Large intestine (tissue), 3 donors: Measurements from ENCODE around the gene INHA. TPM values are rescaled to one million over a fixed set of nuclear protein-coding genes. Genes with fewer than 3 reads are reported as not detected.

Experiments
- DNase-seq, 2 donors: peaks; one replicate each; pipeline versions ENCODE4 v3.0.0 to v3.0.0-alpha.2; 2013
- H3K27ac ChIP-seq: one replicate; pipeline ENCODE4 v1.5.1; 2013; ENCODE audit warnings: low read length
- H3K27me3 ChIP-seq: 2 replicates; pipeline ENCODE4 v1.6.1; 2013; ENCODE audit warnings: low read length; ENCODE audit not compliant: control insufficient read depth, insufficient read depth
- H3K36me3 ChIP-seq: 2 replicates; pipeline ENCODE4 v1.6.1; 2013; ENCODE audit warnings: low read length; ENCODE audit not compliant: control insufficient read depth, insufficient read depth
- H3K4me1 ChIP-seq: one replicate; pipeline ENCODE4 v1.6.1; 2013; ENCODE audit warnings: low read length; ENCODE audit not compliant: control insufficient read depth, insufficient read depth
- H3K4me3 ChIP-seq: one replicate; pipeline ENCODE4 v1.5.1; 2013; ENCODE audit warnings: low read length
- H3K9me3 ChIP-seq: one replicate; pipeline ENCODE4 v1.6.1; 2013; ENCODE audit warnings: mild to moderate bottlenecking, low read depth, low read length, moderate library complexity; ENCODE audit not compliant: control insufficient read depth
- WGBS: methylation state at CpG from one replicate; pipeline ENCODE4 v1.1.5; 2013; ENCODE audit warnings: low lambda C conversion rate; ENCODE audit not compliant: insufficient coverage; 5-methylcytosine and 5-hydroxymethylcytosine counted together
- polyA plus RNA-seq: library from polyadenylated mRNA; unstranded; fragments of 120-200 nt; gene quantifications from one replicate; pipeline ENCODE4 v1.2.1, GENCODE V29; 2013

Gene INHA
- polyA plus RNA-seq, 1 donor: 1.2 TPM

DNA sequence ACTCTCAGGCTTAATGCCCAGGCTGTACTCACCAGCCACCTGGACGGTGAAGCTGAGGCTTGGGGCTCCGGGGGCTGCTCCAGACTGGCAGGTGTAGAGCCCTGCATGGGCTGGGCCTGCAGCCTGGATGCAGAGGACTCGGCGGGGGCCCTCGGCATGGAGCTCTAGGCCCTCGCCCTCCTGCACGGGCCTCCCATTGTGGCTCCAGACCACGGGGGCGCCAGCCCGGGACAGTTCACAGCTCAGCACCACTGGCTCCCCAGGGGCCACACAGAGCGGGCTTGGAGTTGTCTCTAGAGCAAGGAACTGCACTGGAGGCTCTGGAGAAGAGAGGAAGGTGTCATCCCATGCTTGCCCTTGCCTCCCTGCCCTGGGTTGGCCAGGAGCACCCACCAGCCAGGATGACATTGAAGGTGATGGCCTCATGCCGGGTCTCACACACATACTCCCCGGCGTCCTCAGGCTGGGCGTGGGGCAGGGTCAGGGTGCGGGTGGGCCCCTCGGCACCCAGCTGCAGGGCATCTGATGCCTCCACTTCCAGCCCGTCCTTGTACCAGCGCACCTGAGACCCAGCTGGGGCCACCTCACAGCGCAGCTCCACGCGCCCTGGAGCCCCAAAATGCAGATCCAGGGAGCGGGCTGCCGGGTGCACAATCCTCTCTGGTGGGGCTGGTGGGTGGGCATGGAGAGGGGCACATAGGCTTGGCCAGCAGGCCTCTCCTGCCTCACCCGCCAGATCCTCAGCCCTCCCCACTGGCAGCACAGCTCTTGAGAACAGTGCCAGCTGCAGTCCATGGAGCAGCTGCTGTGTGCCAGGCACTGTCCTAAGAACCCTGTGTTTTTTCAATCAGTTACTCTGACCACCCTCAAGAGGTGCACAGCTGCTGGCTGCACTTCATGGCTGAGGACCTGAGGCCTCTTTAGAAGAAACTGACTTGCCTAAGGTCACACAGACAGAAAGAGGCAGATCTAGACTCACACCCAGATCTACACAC, 14.0 kb upstream of the INHA start:
- peaks cover 18% of the 10 kb centered on the region for H3K36me3 ChIP-seq
- DNase-seq: no peak
- WGBS: no CpG with 5 or more reads among the region's 25 CpGs

DNA sequence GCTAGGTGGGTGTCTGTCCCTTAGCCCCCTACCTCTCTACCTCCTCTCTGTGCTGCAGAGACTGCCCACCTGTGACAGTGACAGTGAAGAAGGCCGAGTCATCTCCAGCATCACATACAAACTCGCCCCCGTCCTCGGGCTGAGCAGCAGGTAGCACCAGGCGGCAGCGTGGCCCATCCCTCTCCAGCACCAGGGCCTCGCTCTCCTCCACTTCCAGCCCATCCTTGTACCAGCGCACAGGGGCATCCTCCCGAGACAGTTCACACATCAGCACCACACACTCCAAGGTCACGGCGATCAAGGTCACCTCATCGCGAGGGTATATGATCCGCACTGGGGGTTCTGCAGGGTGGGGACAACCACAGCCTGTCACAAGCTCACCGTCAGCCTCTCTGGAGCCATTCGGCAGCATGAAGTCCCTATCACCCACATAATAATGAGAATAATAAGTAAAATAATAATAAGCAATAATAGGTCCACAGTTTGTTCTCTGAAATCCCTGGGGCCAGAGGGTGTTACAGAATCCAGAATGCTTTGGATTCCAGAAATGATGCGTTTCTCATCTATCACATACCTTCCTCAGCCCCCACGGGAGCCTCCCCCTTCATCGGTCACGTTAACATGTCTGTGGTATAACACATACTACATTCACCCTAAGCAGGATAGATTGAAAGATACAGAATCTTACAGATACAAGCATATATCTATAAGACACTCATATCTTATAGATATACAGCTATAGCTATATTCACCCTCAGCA, 12.8 kb upstream of the INHA start:
- WGBS: no CpG with 5 or more reads among the region's 20 CpGs
- DNase-seq: no peak
- Histone ChIP-seq H3K4me3 (no peak overlapping the region), H3K4me1 (no peaks in the 10 kb centered on the region), H3K27me3 (no peaks in the 10 kb centered on the region), H3K36me3 (peaks cover 26% of the 10 kb centered on the region), H3K9me3 (no peaks in the 10 kb centered on the region), H3K27ac (no peak overlapping the region)

More for the DNA sequence above, 14.0 kb upstream of the INHA start:
- Histone ChIP-seq H3K4me1 (peaks cover 4% of the 10 kb centered on the region), H3K27me3 (peaks cover 6% of the 10 kb centered on the region), H3K9me3 (peaks cover 2% of the 10 kb centered on the region), H3K4me3 (no peak overlapping the region), H3K27ac (no peak overlapping the region)

DNA sequence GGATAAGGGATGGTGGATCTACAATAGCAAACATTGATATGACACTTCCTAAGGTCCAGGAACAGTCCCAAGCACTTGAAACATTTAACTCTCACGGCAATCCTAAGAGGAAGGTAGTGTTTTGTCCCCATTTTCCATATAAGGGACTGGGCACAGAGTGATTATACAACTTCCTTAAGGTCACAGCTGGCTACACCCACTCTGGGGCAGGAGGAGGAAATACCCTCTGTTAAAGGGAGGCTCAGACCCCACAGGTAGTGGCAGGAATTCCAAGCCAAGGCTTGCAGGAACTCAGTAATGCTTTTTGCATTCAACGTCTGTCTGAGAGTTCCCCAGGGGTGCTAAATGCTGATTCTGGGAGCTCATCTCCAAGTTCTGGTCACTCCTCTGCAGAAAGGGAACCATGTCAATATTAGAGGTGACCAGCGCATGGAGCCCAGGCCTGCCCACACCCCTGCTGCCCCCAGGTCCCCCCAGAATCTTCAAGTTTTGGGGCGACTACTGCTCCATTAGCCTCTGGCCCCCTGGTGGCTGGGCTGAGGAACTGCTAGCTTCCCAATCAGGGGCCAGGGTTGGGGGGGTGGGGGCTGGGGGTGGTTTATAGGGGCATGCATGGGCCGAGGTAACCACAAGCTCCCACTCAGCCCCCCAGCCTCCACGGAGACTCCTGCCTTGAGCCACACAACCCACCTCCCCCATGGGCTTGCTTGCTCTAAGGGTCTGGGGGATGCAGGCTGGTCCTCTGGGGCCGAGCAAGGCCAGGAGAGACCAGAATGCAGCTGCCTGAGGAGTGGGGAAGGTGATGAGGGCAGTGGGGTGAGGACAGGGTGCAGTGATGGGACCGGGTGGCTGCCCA, 11.8 kb upstream of the INHA start:
- DNase-seq: no peak
- no CpG with 5 or more reads among the region's 8 CpGs for WGBS

GRCh38 chr2:219560893-219561178, 11.3 kb upstream of the INHA start:
- no peak overlapping the region for H3K4me3 ChIP-seq
- H3K4me1 ChIP-seq: no peaks in the 10 kb centered on the region
- H3K27me3 ChIP-seq: no peaks in the 10 kb centered on the region
- no CpG with 5 or more reads among the region's 3 CpGs for WGBS
- no peaks in the 10 kb centered on the region for H3K9me3 ChIP-seq
- peaks cover 34% of the 10 kb centered on the region for H3K36me3 ChIP-seq
- no peak for DNase-seq
- no peak overlapping the region for H3K27ac ChIP-seq

More for the DNA sequence above, 11.8 kb upstream of the INHA start:
- no peak overlapping the region for H3K27ac ChIP-seq
- no peaks in the 10 kb centered on the region for H3K27me3 ChIP-seq
- H3K9me3 ChIP-seq: no peaks in the 10 kb centered on the region
- peaks cover 34% of the 10 kb centered on the region for H3K36me3 ChIP-seq
- no peak overlapping the region for H3K4me3 ChIP-seq
- H3K4me1 ChIP-seq: no peaks in the 10 kb centered on the region

GRCh38 chr2:219561179-219562048, 10.7 kb upstream of the INHA start:
- no CpG with 5 or more reads among the region's 24 CpGs for WGBS
- peaks cover 36% of the 10 kb centered on the region for H3K36me3 ChIP-seq

GRCh38 chr2:219562049-219563020, 9.8 kb upstream of the INHA start:
- Histone ChIP-seq H3K27ac (no peak overlapping the region), H3K4me3 (no peak overlapping the region), H3K9me3 (no peaks in the 10 kb centered on the region), H3K36me3 (peaks cover 42% of the 10 kb centered on the region), H3K4me1 (no peaks in the 10 kb centered on the region), H3K27me3 (no peaks in the 10 kb centered on the region)
- no CpG with 5 or more reads among the region's 35 CpGs for WGBS
- DNase-seq: no peak

More at GRCh38 chr2:219561179-219562048, 10.7 kb upstream of the INHA start:
- H3K9me3 ChIP-seq: no peaks in the 10 kb centered on the region
- DNase-seq: no peak
- H3K27ac ChIP-seq: no peak overlapping the region
- H3K4me3 ChIP-seq: no peak overlapping the region
- no peaks in the 10 kb centered on the region for H3K27me3 ChIP-seq
- H3K4me1 ChIP-seq: no peaks in the 10 kb centered on the region

- DNase-seq: no peak
- H3K36me3 ChIP-seq: peaks cover 46% of the 10 kb centered on the region
- H3K27me3 ChIP-seq: no peaks in the 10 kb centered on the region
- no peaks in the 10 kb centered on the region for H3K4me1 ChIP-seq
- no CpG with 5 or more reads among the region's 20 CpGs for WGBS
- H3K27ac ChIP-seq: no peak overlapping the region
- no peaks in the 10 kb centered on the region for H3K9me3 ChIP-seq
- H3K4me3 ChIP-seq: no peak overlapping the region
Observed at GRCh38 chr2:219563271-219563928, 8.7 kb upstream of the INHA start.

DNA sequence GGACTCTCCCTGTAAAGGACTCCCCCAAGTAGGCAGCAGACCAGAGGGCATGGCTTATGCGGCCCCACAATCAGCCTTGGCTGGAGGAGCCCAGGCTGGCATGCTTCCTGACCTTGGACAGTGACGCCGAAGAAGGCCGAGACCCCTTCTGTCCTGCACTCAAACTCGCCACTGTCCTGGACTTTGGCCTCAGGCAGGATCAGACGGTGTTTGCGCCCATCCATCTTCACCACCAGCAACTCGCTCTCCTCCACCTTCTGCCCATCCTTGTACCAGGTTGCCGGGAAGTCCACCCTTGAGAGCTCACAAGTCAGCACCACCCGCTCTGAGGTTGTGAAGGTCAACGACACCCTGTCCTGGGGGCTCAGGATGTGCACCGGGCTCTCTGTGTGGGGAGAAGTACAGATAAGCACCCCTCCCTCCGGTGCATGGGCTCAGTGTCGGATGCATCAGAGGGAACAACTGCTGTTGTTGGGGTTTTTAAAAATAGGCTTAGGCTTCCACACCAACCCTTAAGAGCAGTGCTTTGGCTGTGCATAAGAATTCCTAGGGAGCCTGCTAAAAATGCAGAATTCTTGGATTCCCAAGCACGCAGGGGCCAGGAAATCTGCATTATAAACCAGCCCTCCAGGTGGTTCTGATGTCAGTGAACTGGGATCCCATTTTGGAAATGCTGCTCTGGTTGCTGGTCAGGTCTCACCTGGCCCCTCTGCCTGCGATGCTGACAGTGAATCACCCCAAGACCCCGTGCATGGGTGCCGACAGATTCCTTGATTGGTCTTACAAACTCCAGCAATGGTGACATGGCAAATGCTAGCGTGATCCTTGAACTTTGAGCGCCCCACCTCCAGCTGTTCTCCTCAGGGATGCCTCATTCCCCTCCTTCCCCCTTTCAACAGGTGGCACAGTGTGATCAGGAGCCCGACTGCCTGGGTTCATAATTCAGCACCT, 6.7 kb upstream of the INHA start:
- peaks cover 4% of the 10 kb centered on the region for H3K9me3 ChIP-seq
- H3K27ac ChIP-seq: no peak overlapping the region
- H3K36me3 ChIP-seq: peaks cover 46% of the 10 kb centered on the region
- peak in 1 of 2 donors; percentile 52 for DNase-seq
- no peaks in the 10 kb centered on the region for H3K27me3 ChIP-seq
- peaks cover 7% of the 10 kb centered on the region for H3K4me1 ChIP-seq
- WGBS: no CpG with 5 or more reads among the region's 21 CpGs
- H3K4me3 ChIP-seq: no peak overlapping the region
